Panc1 (cell line): ENCODE measurements around the gene RPL7A.
"Not testable (repeated sequence)": the region's sequence is repeated elsewhere in the genome, so short reads cannot be mapped to it uniquely, and the experiment has no call there.

Source experiments
- CTCF ChIP-seq: fragments of 450-650 bp; IDR thresholded peaks from 2 replicates; pipeline ENCODE4 v1.5.1; 2017; ENCODE audit warnings: mild to moderate bottlenecking
- SIN3A ChIP-seq: IDR thresholded peaks from 2 replicates; pipeline ENCODE4 v1.6.1; 2012; ENCODE audit warnings: low read depth, mild to moderate bottlenecking, low read length, moderate library complexity, borderline replicate concordance; ENCODE audit not compliant: insufficient read depth

- TF ChIP-seq CTCF, SIN3A: not testable (repeated sequence)
Observed at GRCh38 chr9:133377280-133377679, 29.3 kb downstream of the RPL7A start.
